NAMALWA (cell line): ENCODE data around the gene HACD2.
"Not testable (repeated sequence)": the region's sequence is repeated elsewhere in the genome, so short reads cannot be mapped to it uniquely, and the experiment has no call there.

Source experiments
- DNase-seq: peaks from one replicate; pipeline ENCODE4 v3.0.0-alpha.2; 2015; ENCODE audit warnings: low spot score

The HACD2 gene

DNA sequence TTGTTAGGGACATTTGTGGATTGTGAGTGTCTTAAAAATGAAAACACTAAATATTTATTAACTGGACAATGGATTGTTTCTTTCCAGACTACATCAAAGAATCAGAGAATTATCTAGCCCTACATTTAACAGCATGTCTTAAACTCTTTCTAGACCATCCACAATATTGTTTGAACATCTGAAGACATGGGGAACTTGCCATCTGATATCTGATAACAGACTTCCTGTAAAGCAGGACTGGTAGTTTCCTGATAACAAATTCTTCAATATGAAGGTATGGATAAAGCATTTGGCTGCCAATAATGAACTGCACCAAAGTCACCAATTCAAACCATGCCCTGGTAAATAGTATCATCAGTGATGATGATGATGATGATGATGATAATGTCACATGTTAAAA is 26.2 kb upstream of the HACD2 start:
- DNase-seq, result no peak

DNA sequence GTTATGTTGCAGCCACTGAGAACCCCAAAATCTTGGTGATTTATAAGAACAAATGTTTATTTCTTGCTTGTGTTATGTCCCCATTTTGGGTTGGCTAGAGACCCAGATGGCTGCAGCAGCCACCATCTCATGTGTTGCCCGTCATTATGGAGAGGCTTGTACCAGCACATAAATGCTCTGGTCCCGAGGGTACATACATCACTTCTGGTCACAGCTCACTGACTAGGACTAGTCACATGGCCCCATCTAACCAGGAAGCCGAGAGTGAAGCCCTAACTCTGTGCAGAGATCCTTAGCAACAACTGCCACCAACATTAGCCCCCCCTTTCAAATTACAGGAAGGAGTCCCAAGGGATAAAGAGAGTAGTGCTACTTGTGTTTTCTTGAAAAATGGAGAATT is 25.5 kb upstream of the HACD2 start:
- DNase-seq, result peak; percentile 84

DNA sequence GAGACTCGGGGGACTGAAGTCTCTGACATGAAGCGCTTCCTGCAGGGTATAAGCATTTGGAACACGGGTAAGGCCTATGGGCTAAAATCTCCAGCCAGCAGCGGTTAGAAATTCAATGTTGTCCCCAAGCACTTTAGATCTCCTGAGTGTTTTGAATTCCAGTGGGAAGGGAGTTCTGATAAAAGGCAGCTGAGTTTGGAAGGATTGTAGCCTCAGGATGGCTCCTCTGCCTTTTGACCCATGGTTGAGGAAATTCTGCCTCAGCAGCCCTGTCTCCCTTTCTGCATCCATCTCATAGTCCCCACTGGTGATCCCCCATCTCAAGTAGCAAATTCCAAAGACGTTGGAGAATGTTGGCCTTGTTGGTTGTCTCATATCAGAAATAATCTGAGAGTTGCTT is 24.2 kb upstream of the HACD2 start:
- no peak for DNase-seq

DNA sequence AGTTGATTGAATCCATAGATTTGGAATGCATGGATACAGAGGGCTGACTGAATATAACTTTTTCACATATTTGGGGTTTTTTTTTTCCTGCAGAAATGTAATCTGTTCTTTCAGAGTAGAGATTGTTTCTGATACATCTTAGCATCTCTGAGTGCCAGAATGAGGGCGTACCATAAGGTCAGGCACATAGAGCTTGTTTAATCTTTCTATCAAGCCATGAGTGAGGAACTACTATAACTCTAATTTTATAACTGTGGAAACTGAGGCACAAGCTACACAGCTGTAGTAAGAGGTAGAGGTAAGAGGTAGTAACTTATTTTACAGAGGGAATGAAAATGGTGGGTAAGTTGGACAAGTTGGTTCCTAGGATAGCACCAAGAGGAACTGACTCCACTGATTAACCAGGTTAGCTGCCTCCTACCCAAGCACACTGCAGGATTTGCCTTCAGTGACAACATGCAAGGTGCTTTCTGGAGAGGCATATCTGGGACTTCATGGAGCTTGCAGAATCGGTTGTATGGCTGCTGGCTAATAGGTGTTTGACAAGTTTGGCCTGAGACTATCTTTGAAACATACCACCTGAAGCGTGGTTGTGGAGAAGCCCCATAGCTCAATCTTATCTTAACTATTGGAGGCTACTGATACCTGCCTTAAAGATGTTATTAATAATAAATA is 23.5 kb upstream of the HACD2 start:
- DNase-seq, result no peak

DNA sequence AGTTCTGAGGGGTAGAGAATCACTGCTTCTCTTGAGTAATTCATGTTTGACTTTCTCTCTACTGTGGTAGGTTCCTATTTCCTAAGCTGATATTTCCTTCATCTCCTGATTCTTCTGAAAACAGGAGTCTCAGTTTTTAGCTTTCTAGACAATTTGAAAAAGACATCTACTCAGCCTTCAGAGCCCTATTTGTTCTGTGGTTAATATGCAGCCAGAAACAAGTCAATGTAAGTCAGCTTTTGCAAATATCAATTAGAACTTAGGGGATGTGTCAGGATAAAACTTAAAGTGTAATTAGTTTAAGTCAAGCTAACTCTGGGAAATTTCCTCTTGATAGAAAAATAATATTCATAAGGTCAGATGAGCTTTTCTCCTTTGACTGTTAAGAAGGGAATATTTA is 21.7 kb upstream of the HACD2 start:
- no peak for DNase-seq

DNA sequence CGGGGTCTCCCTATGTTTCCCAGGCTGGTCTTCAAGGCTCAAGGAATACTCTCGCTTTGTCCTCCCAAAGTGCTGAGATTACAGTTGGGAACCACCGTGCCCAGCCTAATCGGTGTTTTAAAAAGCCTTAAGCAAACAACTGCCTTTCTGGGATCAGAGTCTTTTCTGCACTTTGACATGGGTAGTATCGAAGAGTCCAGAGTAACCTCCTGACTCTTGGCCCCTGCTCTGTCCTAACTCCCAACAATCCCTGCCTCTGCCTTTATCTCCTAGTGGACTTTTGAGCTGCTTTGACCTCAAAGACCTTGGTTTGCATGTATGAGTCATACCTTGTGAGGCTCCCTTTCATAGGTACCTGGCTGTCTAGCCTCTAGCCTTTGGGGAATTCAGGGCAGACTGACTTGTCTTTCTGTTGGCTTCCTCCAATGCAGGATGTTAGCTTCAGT is 21.0 kb upstream of the HACD2 start:
- DNase-seq, result no peak

DNA sequence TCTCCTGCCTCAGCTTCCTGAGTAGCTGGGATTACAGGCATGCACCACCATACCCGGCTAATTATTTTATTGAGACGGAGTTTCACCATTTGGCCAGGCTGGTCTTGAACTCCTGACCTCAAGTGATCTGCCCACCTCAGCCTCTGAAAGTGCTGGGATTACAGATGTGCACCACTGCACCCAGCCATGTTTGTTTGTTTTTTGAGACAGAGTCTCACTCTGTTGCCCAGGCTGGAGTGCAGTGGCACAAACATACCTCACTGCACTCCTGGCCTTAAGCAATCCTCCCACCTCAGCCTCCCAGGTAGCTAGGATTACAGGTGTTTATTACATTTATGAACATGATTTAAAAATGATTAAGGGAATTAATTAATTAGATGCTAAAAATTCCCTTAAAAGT is 18.3 kb upstream of the HACD2 start:
- DNase-seq, result not testable (repeated sequence)

DNA sequence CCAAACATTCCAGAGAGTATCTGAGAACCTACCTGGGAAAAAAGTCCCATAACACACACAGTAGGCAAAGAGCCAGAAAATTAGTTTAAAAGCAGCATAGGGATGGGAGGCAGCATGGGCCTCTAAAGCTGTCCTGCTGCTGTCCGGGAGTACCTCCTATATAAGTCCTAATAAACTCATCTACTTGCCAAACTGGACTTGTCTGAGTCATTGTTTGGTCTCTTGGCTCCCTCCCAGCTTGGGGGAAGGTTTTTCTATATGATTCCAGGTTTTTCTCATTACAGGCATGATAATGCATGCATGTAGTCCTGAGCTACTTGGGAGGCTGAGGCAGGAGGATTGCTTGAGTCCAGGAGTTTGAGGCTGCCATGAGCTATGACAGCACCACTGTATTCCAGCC is 17.5 kb upstream of the HACD2 start:
- DNase-seq, result no peak

DNA sequence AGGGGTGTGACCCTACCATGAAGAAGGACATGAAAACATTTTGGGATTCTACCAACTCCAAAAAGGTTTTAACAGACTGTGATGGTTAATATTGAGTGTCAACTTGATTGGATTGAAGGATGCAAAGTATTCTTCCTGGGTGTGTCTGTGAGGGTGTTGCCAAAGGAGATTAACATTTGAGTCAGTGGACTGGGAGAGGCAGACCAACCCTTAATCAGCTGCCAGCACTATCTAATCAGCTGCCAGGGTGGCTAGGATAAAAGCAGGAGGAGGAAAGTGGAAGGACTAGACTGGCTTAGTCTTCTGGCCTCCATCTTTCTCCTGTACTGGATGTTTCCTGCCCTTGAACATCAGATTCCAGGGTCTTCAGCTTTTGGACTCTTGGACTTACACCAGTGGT is 16.0 kb upstream of the HACD2 start:
- DNase-seq, result not testable (repeated sequence)

DNA sequence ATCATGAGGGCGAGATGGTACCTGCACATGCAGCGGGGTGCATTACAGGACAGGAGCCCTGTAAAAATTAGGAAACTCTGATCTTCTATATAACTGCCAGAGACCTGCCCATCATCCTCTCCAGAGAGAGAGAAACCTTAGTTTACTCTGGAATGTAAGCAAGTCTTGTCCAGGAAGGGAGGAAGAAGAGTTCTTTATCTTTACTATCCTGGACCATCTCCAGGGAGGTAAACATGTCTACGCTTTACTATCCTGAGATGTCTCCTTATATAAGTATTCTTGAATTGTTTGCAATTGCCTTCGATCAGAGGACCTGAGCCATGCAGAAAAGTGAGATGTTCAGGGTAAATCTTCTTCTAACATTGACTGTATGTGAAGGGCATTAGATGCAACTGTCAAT is 12.7 kb upstream of the HACD2 start:
- no peak for DNase-seq

DNA sequence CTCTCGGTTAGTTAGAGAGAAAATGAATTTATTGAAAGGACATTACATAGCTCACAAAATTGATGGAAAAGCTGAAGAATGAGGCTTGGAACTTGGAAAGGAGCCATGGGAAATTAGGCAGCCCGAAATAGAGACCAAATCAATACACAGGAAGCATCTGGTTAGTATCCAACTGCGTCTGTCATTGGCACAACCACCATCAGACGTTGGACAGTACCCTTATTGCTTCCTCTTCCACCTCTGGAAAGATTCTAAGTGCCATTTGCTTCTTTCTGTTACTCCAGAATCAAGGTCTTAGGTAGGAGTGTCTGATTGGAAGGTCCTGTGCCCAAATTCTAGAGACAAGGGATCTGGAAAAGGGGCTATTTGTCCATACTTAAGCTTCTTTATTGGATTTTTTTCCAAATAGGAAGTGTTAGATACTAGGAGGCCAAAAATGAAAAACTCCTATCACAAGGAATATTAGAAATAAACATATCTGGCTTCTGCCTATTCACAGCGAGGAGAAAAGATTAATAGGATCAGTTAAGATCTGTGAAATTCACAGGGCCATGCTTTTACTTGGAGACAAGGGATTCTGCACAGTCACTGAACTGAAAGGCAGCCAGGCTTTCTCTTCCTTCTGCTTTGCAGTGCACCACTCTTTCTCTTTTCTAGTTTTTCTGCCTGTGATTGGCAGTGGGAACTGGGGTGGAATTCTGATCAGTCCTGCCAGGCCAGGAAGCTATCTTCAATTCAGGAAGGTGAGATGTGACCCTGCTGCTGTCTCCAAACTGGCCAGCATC is 10.7 kb upstream of the HACD2 start:
- DNase-seq, result no peak

DNA sequence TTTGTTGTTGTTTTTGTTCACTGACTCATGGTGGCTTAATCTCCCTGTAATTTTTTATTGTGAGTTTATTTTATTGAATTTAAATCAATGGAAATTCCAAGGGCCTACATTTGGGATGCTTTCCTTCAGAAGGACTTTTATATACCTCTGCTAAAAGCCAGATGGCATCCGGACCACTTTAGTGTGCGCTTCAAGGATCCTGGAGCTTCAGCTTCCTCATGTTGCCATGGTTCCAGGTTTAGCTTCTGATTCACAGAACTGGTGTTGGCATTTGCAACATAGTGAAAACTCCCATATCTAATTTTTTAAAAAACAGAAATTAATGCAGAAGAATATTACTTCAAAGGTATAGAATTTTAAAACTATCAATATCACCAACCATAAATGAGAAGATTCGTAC is 8.5 kb upstream of the HACD2 start:
- DNase-seq, result no peak

DNA sequence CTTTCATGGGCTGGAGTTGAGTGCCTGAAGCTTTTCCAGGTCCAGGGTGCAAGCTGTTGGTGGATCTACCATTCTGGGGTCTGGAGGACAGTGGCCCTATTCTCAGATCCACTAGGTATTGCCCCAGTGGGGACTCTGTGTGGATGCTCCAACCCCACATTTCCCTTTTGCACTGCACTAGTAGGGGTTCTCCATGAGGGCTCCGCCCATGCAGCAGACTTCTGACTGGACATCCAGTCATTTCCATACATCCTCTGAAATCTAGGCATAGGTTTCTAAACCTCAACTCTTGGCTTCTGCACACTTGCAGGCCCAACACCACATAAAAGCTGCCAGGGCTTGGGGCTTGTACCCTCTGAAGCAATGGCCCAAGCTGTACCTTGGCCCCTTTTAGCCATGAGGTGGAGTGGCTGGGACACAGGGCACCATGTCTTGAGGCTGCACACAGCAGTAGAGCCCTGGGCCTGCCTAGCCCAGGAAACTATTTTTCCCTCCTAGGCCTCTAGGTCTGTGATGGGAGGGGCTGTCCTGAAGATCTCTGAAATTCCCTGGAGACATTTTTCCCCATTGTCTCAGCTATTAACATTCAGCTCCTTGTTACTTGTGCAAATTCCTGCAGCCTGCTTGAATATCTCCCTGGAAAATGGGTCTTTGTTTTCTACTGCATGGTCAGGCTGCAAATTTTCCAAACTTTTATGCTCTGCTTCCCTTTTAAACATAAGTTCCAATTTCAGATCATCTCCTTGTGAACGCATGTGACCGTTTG is 6.0 kb upstream of the HACD2 start:
- DNase-seq, result no peak

DNA sequence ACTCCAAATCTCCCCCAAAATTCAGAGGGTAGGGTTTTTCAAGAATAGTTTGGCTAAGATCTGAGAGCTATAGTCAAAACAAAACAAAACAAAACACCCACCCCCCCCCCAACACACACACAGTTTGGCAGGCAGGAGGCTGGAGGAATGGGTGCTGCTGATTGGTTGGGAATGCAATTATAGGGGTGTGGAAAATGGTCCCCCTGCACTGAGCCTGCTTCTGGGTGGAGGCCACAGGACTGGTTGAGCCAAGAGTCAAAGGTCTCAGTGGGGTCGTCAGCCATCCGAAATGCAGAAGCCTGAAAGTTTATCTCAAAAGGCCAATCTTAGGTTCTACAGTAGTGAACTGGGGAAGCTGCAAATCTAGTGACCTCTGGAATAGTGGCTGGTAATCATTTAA is 2.5 kb upstream of the HACD2 start:
- no peak for DNase-seq

DNA sequence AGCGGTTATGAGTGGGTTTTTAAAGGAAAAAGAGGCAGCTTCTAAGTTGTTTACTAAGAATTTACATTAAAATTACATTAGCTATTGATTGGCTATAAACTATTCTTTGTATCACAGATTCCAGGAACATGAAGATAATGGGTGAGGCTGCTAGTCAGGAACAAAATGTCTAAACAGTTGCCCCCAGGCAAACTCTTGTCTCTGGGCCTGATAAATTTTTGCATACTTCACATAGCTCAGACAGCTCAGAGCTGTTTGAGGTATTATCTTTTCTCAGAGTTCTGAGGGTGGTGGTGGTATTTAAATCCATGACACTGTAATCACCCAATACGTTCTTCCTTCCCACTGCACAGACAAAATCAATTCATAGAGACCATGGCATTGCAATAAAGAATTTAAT is 2.1 kb upstream of the HACD2 start:
- DNase-seq, result no peak

DNA sequence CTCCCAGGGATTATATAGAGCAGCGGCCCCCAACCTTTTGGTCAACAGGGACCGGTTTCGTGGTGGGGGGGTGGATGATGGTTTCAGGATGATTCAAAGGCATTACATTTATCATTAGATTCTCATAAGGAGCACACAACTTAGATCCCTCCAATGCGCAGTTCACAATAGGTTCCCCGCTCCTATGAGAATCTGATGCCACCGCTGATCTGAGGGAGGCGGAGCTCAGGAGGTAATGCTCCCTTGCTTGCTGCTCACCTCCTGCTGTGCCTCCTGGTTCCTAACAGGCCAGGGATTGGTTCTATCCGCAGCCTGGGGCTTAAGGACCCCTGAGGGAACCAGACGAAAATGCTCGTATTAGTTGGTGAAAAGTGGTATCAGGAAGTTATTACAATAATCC is 1.3 kb upstream of the HACD2 start:
- peak; percentile 39 for DNase-seq

DNA sequence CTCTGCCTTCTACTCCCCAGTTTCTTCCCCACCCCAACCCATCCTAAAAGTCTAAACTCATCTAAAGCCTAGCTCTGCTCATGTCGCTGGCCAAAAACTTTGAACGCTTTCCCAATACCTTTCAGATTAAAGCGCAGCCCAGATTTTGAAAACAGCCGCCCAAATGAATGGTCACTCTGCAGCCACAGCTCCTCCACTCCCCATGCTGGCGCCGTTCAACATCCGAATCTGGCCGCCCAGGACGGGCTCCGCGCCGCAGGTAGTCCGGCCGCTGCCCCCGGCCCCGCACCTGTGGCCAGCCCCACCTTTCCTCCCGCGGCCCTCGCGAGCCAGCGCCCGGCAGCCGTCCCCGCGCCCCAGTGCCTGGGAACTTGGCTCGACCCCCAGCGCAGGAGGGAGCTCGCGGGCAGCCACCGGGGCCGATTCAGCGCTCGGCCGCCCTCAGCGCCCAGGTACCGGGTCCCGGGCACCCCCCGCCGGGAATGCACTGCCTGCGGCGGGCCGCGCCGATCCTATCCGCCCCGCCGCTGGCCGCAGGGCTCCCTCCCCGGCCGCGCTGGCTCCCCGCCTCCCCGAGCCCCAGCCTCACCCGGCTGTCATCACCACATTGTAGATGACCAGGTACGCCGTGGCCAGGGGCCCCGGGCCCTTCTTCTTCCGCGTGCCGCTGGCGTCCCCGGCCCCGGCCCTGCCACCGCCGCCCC is 417 bp downstream of the HACD2 start:
- peak; percentile 27 for DNase-seq

DNA sequence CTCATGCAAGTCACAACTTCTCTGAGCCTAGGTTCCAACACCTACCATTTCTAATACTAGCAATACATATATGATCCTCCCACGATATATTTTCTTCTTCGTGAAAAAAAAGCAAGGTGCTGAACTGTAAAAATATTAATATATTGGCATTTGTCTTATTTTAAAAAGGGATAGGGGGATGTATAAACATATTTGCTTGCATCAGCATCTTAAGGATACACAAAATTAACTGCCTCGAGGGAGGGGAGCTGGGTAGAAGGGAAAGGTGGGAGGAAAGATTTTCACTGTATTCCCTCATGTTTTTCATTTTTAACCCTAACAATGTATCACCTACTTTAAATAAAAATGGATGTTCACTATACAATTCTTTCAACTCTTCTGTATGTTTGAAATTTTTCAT is 1.3 kb downstream of the HACD2 start:
- DNase-seq, result no peak

DNA sequence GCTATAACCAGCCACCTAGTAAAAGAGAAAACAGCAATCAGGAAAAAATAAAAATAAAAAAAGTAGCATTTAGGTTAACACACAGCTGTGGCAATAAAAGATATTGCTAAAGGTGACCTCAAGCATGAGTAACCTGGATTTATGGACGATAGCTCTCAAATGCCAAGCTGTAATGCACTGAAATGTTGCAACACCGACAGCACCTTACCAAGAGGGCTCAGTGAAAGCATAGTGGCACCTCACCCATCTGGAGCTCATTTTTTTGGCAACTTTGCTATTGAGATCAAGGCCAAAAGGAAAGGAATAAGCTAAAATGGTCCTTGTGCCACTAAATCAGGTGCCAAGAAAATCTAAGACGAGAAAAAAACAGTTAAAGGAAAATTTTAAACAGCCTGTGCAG is 2.5 kb downstream of the HACD2 start:
- DNase-seq, result no peak

DNA sequence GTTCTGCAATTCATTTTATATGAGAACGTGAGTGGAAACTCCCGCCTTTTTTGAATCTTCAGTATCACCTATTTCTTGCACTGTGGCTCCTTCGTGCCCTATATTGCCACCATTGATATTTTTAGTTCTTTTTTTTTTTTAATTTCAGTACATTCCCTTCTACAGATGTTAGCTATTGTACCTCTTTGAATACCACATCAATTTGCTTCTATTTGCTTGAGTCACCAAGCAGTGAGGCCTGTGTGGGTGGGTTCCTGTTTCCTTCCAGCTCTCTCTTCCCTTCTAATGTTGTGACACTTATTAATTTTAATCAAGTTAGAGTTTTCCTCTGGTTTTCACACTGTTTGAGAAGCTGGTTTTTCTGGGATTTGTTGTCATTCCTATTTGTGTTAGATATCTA is 8.7 kb downstream of the HACD2 start:
- no peak for DNase-seq

DNA sequence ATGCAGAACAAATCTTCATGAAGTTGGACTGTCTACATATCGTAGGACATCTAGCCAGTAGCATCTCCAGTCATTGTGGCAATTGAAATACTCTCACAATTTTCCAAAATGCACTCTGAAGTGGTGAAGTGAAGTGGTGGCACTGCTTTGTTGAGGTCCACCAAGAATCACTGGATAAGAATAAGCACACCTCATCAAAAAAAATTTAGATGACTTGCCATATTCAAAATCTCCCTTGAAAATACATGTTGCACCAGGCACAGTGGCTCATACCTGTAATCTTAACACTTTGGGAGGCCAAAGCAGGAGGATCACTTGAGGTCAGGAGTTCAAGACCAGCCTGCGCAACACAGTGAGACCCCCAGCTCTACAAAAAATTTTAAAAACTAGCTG is 12.9 kb downstream of the HACD2 start:
- DNase-seq, result no peak

DNA sequence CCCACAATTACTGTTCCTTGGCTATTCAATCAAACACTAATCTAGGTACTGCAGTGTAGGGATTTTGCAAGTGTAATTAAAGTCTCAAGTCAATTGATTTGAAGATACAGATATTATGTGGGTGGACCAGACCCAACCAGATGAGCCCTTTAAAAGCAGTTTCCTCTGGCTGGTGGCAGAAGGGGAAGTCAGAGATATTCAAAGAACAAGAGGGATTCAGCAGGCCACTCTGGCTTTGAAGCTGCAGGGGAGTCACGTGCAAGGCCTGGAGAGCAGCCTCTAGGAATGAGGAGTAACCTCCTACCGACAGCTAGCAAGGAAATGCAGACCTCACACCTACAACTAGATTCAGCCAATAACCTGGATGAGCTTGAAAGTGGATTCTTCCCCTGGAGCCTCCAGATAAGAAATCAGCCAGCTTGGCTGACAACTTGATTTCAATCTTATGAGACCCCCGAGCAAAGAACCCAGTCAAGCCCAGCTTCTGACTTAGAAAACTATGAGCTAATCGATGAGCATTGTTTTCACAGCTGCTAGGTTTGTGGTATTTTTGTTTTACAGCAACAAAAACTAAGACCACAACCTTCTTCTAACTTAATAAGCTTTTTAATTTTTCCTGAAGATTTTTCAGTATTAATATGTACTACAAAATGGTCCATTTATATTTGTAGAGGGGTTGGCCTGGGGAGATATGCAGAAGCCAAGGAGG is 13.4 kb downstream of the HACD2 start:
- no peak for DNase-seq
